Measurements from ENCODE around the gene LARP4B.

Gene LARP4B

DNA sequence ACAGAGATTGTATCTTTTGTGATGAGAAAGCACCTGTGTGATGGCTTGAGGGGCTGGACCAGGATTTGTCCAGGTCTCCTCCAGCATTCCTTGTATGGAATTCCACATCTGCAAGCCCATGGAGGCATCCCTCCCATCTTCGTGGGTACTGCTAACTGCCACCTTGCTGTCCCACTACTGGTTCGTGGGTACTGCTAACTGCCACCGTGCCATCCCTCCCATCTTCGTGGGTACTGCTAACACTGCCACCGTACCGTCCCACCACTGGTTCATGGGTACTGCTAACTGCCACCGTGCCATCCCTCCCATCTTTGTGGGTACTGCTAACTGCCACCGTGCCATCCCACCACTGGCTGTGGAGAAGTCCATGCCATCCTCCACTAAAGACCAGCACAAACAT lies 111.7 kb downstream of the LARP4B start:
- H3K9me3 Mint-ChIP-seq: no peaks in the 10 kb centered on the region
- H3K4me3 Mint-ChIP-seq: no peak overlapping the region
- ATAC-seq (replicated peaks) (no peak), DNase-seq (no peak)
- peaks cover 17 to 20% of the 10 kb centered on the region in 2 donors for H3K4me1 Mint-ChIP-seq (ENCODE audit: low read depth in 2 of 2)
- H3K27me3 Mint-ChIP-seq: no peaks in the 10 kb centered on the region
- H3K36me3 Mint-ChIP-seq (ENCODE audit: insufficient read depth): peaks cover 47% of the 10 kb centered on the region
- H3K27ac Mint-ChIP-seq: peak overlapping the region in 1 of 2 donors; percentile 29

- H3K4me1 Mint-ChIP-seq (ENCODE audit: low read depth in 2 of 2): peaks cover 17 to 20% of the 10 kb centered on the region in 2 donors
- ATAC-seq (replicated peaks) (no peak), DNase-seq (no peak)
- H3K9me3 Mint-ChIP-seq: no peaks in the 10 kb centered on the region
- no peak overlapping the region for H3K4me3 Mint-ChIP-seq
- H3K36me3 Mint-ChIP-seq (ENCODE audit: insufficient read depth): peaks cover 44% of the 10 kb centered on the region
- H3K27me3 Mint-ChIP-seq: no peaks in the 10 kb centered on the region
- H3K27ac Mint-ChIP-seq: peak overlapping the region in 1 of 2 donors; percentile 44
Measured at GRCh38 chr10:819326-819725, 112.2 kb downstream of the LARP4B start.

DNA sequence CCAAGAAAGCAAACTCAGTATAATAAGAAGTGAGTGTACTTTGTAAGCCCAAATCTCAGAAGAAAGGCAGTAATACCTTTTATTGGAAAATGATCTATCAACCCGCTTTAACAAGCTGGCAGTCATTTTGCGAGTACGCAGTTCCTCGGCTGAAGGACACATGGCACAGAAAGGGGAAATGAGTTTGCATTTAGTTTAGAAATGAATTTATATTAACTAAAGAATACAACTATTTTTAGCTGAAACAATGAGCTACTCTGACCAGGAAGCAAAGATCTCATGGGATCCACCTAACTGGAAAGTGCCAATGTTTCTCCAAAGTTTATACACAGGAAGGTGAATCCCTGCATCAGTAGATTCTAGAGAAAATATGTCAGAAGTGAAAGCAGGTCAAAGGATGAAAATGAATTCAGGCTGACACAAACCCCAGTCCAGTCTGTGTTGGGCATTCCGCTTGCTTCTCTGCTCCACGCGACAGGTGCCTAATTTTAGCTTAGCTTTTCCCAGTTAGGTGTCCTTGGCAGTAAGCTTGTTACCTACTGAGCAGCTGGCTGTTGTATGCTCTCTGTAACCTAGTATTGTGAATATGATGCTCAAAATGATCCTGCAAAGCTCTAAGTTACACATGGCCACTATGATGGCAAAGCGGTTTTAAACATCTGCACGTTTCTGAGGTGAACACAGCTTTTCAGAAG lies 112.8 kb downstream of the LARP4B start:
- no peaks in the 10 kb centered on the region for H3K9me3 Mint-ChIP-seq
- ATAC-seq (replicated peaks) (no peak), DNase-seq (no peak)
- H3K4me3 Mint-ChIP-seq: no peak overlapping the region
- H3K27me3 Mint-ChIP-seq: no peaks in the 10 kb centered on the region
- no peak overlapping the region for H3K27ac Mint-ChIP-seq
- H3K36me3 Mint-ChIP-seq (ENCODE audit: insufficient read depth): peaks cover 41% of the 10 kb centered on the region
- H3K4me1 Mint-ChIP-seq (ENCODE audit: low read depth in 2 of 2): peaks cover 13 to 16% of the 10 kb centered on the region in 2 donors

GRCh38 chr10:818010-818409 lies 113.5 kb downstream of the LARP4B start:
- H3K4me3 Mint-ChIP-seq: no peak overlapping the region
- DNase-seq (no peak), ATAC-seq (replicated peaks) (no peak)
- no peaks in the 10 kb centered on the region for H3K9me3 Mint-ChIP-seq
- H3K36me3 Mint-ChIP-seq (ENCODE audit: insufficient read depth): peaks cover 43% of the 10 kb centered on the region
- peak overlapping the region in 1 of 2 donors; percentile 23 for H3K27ac Mint-ChIP-seq
- no peaks in the 10 kb centered on the region for H3K27me3 Mint-ChIP-seq
- H3K4me1 Mint-ChIP-seq (ENCODE audit: low read depth in 2 of 2): peaks cover 11% of the 10 kb centered on the region in 2 donors

DNA sequence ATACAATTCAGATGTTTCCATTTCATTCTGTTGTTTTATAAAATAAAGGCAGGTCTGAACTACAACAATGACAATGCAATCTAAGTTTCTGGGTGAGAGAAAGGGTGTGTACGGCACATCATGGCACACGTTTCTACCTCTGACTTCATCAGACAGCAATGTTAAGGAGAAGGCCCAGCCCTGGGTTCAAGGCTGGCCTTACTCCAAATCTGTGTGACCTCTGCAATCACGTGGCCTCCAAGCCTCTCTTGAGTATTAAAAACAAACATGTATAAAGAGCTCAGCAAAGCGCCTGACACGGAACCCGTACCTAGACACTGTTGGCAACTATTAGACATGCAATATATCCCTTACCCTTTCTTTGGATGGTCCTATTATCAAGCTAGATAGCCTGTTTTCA lies 114.1 kb downstream of the LARP4B start:
- no peak overlapping the region for H3K4me3 Mint-ChIP-seq
- ATAC-seq (replicated peaks) (no peak), DNase-seq (no peak)
- H3K36me3 Mint-ChIP-seq (ENCODE audit: insufficient read depth): peaks cover 49% of the 10 kb centered on the region
- H3K27ac Mint-ChIP-seq: no peak overlapping the region
- H3K4me1 Mint-ChIP-seq (ENCODE audit: low read depth in 2 of 2): peaks cover 8 to 11% of the 10 kb centered on the region in 2 donors
- no peaks in the 10 kb centered on the region for H3K27me3 Mint-ChIP-seq
- no peaks in the 10 kb centered on the region for H3K9me3 Mint-ChIP-seq

GRCh38 chr10:816958-817357 lies 114.5 kb downstream of the LARP4B start:
- H3K9me3 Mint-ChIP-seq: no peaks in the 10 kb centered on the region
- no peak overlapping the region for H3K4me3 Mint-ChIP-seq
- peaks cover 54% of the 10 kb centered on the region for H3K36me3 Mint-ChIP-seq (ENCODE audit: insufficient read depth)

GRCh38 chr10:816091-816477 lies 115.4 kb downstream of the LARP4B start:
- Mint-ChIP-seq H3K4me1 (ENCODE audit: low read depth in 2 of 2) (peaks cover under 1 to 8% of the 10 kb centered on the region in 2 donors), H3K27me3 (no peaks in the 10 kb centered on the region), H3K9me3 (no peaks in the 10 kb centered on the region), H3K27ac (peak overlapping the region in 1 of 2 donors; percentile 46), H3K36me3 (ENCODE audit: insufficient read depth) (peaks cover 57% of the 10 kb centered on the region), H3K4me3 (no peak overlapping the region)
- no peak for ATAC-seq (replicated peaks)
- DNase-seq: no peak

More at GRCh38 chr10:816958-817357, 114.5 kb downstream of the LARP4B start:
- Mint-ChIP-seq H3K27ac (peak overlapping the region in 1 of 2 donors; percentile 46), H3K27me3 (no peaks in the 10 kb centered on the region), H3K4me1 (ENCODE audit: low read depth in 2 of 2) (peaks cover 8 to 11% of the 10 kb centered on the region in 2 donors)
- ATAC-seq (replicated peaks) (no peak), DNase-seq (no peak)

- DNase-seq: no peak
- H3K27me3 Mint-ChIP-seq: no peaks in the 10 kb centered on the region
- ATAC-seq (replicated peaks): no peak
- no peak overlapping the region for H3K4me3 Mint-ChIP-seq
- no peaks in the 10 kb centered on the region for H3K9me3 Mint-ChIP-seq
- H3K36me3 Mint-ChIP-seq (ENCODE audit: insufficient read depth): peaks cover 57% of the 10 kb centered on the region
- peaks cover 0 to 3% of the 10 kb centered on the region in 2 donors for H3K4me1 Mint-ChIP-seq (ENCODE audit: low read depth in 2 of 2)
- H3K27ac Mint-ChIP-seq: peak overlapping the region in 1 of 2 donors; percentile 46
Measured at GRCh38 chr10:815338-816090, 116.0 kb downstream of the LARP4B start.

GRCh38 chr10:814536-815302 lies 116.8 kb downstream of the LARP4B start:
- no peak for ATAC-seq (replicated peaks)
- DNase-seq: no peak
- no peaks in the 10 kb centered on the region for H3K27me3 Mint-ChIP-seq
- no peaks in the 10 kb centered on the region for H3K9me3 Mint-ChIP-seq
- H3K4me3 Mint-ChIP-seq: no peak overlapping the region
- no peak overlapping the region for H3K27ac Mint-ChIP-seq
- peaks cover 0 to 3% of the 10 kb centered on the region in 2 donors for H3K4me1 Mint-ChIP-seq (ENCODE audit: low read depth in 2 of 2)
- H3K36me3 Mint-ChIP-seq (ENCODE audit: insufficient read depth): peaks cover 60% of the 10 kb centered on the region

- no peaks in the 10 kb centered on the region for H3K27me3 Mint-ChIP-seq
- no peak for ATAC-seq (replicated peaks)
- no peak for DNase-seq
- no peak overlapping the region for H3K27ac Mint-ChIP-seq
- H3K9me3 Mint-ChIP-seq: no peaks in the 10 kb centered on the region
- H3K4me1 Mint-ChIP-seq (ENCODE audit: low read depth in 2 of 2): no peaks in the 10 kb centered on the region
- peaks cover 68% of the 10 kb centered on the region for H3K36me3 Mint-ChIP-seq (ENCODE audit: insufficient read depth)
- no peak overlapping the region for H3K4me3 Mint-ChIP-seq
Measured at GRCh38 chr10:813286-813685, 118.2 kb downstream of the LARP4B start.

DNA sequence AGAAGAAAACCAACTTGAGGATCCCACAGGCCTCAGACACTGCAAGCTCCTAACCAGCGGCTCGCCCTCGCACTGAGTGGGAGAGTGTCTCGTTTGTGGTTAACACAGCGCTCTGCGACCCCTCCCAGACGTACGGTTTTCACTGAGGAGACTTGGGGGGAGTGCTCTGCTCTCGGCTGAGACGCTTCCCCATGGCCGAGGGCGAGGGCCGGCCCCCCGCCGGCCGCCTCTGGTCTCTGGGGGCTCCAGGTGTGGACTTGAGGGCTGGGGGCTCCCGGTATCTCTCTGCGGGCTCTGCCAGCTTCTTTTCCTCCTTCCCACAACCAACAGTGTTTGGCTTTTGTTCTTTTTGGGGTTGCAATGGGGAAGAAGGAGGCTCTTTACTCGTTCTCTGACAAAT lies 118.7 kb downstream of the LARP4B start:
- no peak overlapping the region for H3K27ac Mint-ChIP-seq
- DNase-seq: no peak
- peaks cover 68% of the 10 kb centered on the region for H3K36me3 Mint-ChIP-seq (ENCODE audit: insufficient read depth)
- H3K4me3 Mint-ChIP-seq: no peak overlapping the region
- ATAC-seq (replicated peaks): no peak
- no peaks in the 10 kb centered on the region for H3K27me3 Mint-ChIP-seq
- no peaks in the 10 kb centered on the region for H3K9me3 Mint-ChIP-seq
- H3K4me1 Mint-ChIP-seq (ENCODE audit: low read depth in 2 of 2): no peaks in the 10 kb centered on the region

DNA sequence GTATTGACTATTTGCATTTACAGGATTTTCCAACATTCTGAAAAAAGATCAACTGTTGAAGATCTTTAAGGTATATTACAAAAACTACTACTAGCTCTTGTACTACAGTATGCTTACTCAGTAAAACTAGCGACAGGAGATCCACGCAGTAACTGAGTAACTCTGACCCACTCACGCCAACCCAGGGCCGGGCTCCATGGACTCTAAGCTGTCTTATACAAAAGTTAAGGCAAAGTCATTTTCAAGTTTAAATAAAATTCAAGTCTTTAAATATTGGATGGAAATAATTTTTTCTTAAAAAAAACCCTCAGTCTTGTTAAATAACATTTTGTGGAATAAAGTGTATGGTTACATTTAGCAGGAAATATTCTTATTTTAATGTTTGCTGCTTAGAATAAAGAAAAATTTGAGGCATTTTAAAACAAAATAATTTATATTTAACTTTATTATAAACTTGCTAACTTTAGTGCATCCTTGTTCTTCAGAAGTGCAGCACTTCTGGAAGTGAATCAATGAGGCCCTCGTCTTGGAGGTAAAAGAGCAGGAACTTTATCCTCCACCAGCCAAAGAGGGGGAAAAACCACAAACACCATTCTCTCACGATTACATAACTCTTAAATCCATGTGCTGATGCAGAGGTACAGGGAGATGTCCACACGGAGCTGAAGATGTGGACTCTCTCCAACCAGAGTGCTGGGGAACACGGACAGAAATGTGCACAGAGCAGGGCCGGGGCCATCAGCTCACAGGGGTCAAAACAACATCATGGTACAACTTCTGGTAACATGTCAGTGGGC lies 119.9 kb downstream of the LARP4B start:
- ATAC-seq (replicated peaks) (no peak), DNase-seq (no peak)
- H3K27me3 Mint-ChIP-seq: no peaks in the 10 kb centered on the region
- peaks cover 62% of the 10 kb centered on the region for H3K36me3 Mint-ChIP-seq (ENCODE audit: insufficient read depth)
- no peak overlapping the region for H3K4me3 Mint-ChIP-seq
- no peaks in the 10 kb centered on the region for H3K4me1 Mint-ChIP-seq (ENCODE audit: low read depth in 2 of 2)
- no peak overlapping the region for H3K27ac Mint-ChIP-seq
- H3K9me3 Mint-ChIP-seq: no peaks in the 10 kb centered on the region

GRCh38 chr10:810351-810846 lies 121.1 kb downstream of the LARP4B start:
- peaks cover 3 to 4% of the 10 kb centered on the region in 2 donors for H3K4me1 Mint-ChIP-seq (ENCODE audit: low read depth in 2 of 2)
- DNase-seq: no peak
- no peak overlapping the region for H3K27ac Mint-ChIP-seq
- no peak overlapping the region for H3K4me3 Mint-ChIP-seq
- H3K27me3 Mint-ChIP-seq: no peaks in the 10 kb centered on the region
- peaks cover 58% of the 10 kb centered on the region for H3K36me3 Mint-ChIP-seq (ENCODE audit: insufficient read depth)
- ATAC-seq (replicated peaks): no peak
- H3K9me3 Mint-ChIP-seq: no peaks in the 10 kb centered on the region
